ENCODE data around the gene MSRB1. TPM values are rescaled to one million over a fixed set of nuclear protein-coding genes. Genes with fewer than 3 reads are reported as not detected.

MSRB1 gene
- total and polyA plus RNA-seq, 2 donors (not counting 1 experiment from before 2014, with no cell fraction given): 8.5 to 17.5 TPM

- peaks cover 21% of the 10 kb centered on the region for H3K4me1 Mint-ChIP-seq
- Histone ChIP-seq H3K79me2 (ENCODE audit: control insufficient read depth, insufficient read depth, low read length) (peaks cover 40% of the 10 kb centered on the region), H3K4me2 (replicated peaks; ENCODE audit: low read depth, low read length, poor library complexity, severe bottlenecking) (no peak overlapping the region), H4K20me1 (ENCODE audit: control insufficient read depth, insufficient read depth, low read length, poor library complexity, severe bottlenecking) (peaks cover 48% of the 10 kb centered on the region), H3K27ac (ENCODE audit: low read length in 2 of 2) (no peak overlapping the region), H2AFZ (ENCODE audit: insufficient read depth, low read depth, low read length, poor library complexity, severe bottlenecking) (no peak overlapping the region), H3K27me3 (replicated peaks in 1 of 4; ENCODE audit: control extremely low read depth in 1 of 4, control insufficient read depth in 3 of 4, insufficient read depth in 4 of 4, low read length in 3 of 4) (peaks cover 0 to 25% (median 1%) of the 10 kb centered on the region in 4 experiments), H3K9me3 (ENCODE audit: control extremely low read depth in 1 of 3, control insufficient read depth in 2 of 3, insufficient read depth in 1 of 3, low read length in 2 of 3) (peaks cover 0 to 3% (median 0%) of the 10 kb centered on the region in 3 donors), H3K9ac (ENCODE audit: low read length) (no peak overlapping the region), H3K36me3 (replicated peaks in 1 of 2; ENCODE audit: control extremely low read depth in 1 of 2, control insufficient read depth in 1 of 2, extremely low read depth in 1 of 2, insufficient read depth in 2 of 2, low read length in 1 of 2) (peaks cover 0 to 41% of the 10 kb centered on the region in 2 experiments), H3K4me1 (ENCODE audit: control insufficient read depth in 2 of 2, insufficient read depth in 2 of 2, low read length in 2 of 2) (peaks cover 9 to 19% of the 10 kb centered on the region in 2 donors), H3K4me3 (ENCODE audit: control extremely low read depth in 1 of 5, extremely low read depth in 1 of 5, insufficient read depth in 1 of 5, low read depth in 2 of 5, low read length in 4 of 5) (no peak overlapping the region)
- H3K27me3 Mint-ChIP-seq: no peaks in the 10 kb centered on the region
- ChIA-PET POLR2A (interaction anchor here (1.1 kb wide), 1 partner anchor 9 kb away, joined by 4 read pairs; the partner anchor contains the start of gene RPS2), CTCF (interaction anchor here (1.4 kb wide), 1 partner anchor 11 kb away, joined by 4 read pairs; the partner anchor contains the start of gene GFER)
- TF ChIP-seq EZH2 (IDR thresholded peaks at IDR 0.05; ENCODE audit: borderline replicate concordance, insufficient read depth, low read depth, low read length, poor library complexity, severe bottlenecking): no peak
- no peak for TF ChIP-seq CTCF (IDR thresholded peaks at IDR 0.05)
- no peak for DNase-seq
- peak overlapping the region; percentile 47 for H3K4me3 Mint-ChIP-seq
- WGBS (ENCODE audit: insufficient coverage): 97% methylated on average over 13 of the region's 16 CpGs
- ATAC-seq (ENCODE audit: low read depth): no peak
- no peak overlapping the region for H3K27ac Mint-ChIP-seq
- intact Hi-C loops (cut with micrococcal nuclease): loop anchor here (5.0 kb wide), 1 partner anchor 266 kb away; the partner anchor contains the start of gene MAPK8IP3
- no peaks in the 10 kb centered on the region for H3K9me3 Mint-ChIP-seq (ENCODE audit: insufficient read depth)
These were observed 30.6 kb upstream of the MSRB1 start for GRCh38 chr16:1973461-1974156.

GRCh38 chr16:1972490-1972877 is 29.5 kb upstream of the MSRB1 start:
- peak overlapping the region; percentile 93 for H2AFZ ChIP-seq (ENCODE audit: insufficient read depth, low read depth, low read length, poor library complexity, severe bottlenecking)
- TF ChIP-seq CTCF (IDR thresholded peaks at IDR 0.05) (no peak), EZH2 (IDR thresholded peaks at IDR 0.05; ENCODE audit: borderline replicate concordance, insufficient read depth, low read depth, low read length, poor library complexity, severe bottlenecking) (no peak)

More at GRCh38 chr16:1972490-1972877, 29.5 kb upstream of the MSRB1 start:
- H4K20me1 ChIP-seq (ENCODE audit: control insufficient read depth, insufficient read depth, low read length, poor library complexity, severe bottlenecking): peaks cover 48% of the 10 kb centered on the region
- intact Hi-C loops (cut with micrococcal nuclease): loop anchor here (1.0 to 5.0 kb wide), 3 partner anchors 8 to 265 kb away; partner anchors contain the start of genes MAPK8IP3 and RPS2
- H3K36me3 ChIP-seq (replicated peaks in 1 of 2; ENCODE audit: control extremely low read depth in 1 of 2, control insufficient read depth in 1 of 2, extremely low read depth in 1 of 2, insufficient read depth in 2 of 2, low read length in 1 of 2): peaks cover 0 to 31% of the 10 kb centered on the region in 2 experiments
- ATAC-seq (ENCODE audit: low read depth) (no peak), DNase-seq (no peak)
- peaks cover 0 to 14% (median 1%) of the 10 kb centered on the region in 4 experiments for H3K27me3 ChIP-seq (replicated peaks in 1 of 4; ENCODE audit: control extremely low read depth in 1 of 4, control insufficient read depth in 3 of 4, insufficient read depth in 4 of 4, low read length in 3 of 4)
- POLR2A ChIA-PET: interaction anchor here (1.1 to 1.8 kb wide), 5 partner anchors 12 to 183 kb away, joined by 4 to 15 read pairs (median 5); partner anchors contain the start of genes FAHD1, GFER, HAGH and NDUFB10
- 3% methylated on average over 22 of the region's 22 CpGs for WGBS (ENCODE audit: insufficient coverage)
- peaks cover 9 to 19% of the 10 kb centered on the region in 2 donors for H3K4me1 ChIP-seq (ENCODE audit: control insufficient read depth in 2 of 2, insufficient read depth in 2 of 2, low read length in 2 of 2)
- Mint-ChIP-seq H3K4me3 (peak overlapping the region; percentile 96), H3K27ac (peak overlapping the region; percentile 15), H3K9me3 (ENCODE audit: insufficient read depth) (no peaks in the 10 kb centered on the region), H3K4me1 (peaks cover 21% of the 10 kb centered on the region), H3K27me3 (no peaks in the 10 kb centered on the region)
- peaks cover 40% of the 10 kb centered on the region for H3K79me2 ChIP-seq (ENCODE audit: control insufficient read depth, insufficient read depth, low read length)
- peak overlapping the region; percentile 97 for H3K4me2 ChIP-seq (replicated peaks; ENCODE audit: low read depth, low read length, poor library complexity, severe bottlenecking)
- peak overlapping the region; percentile 86 to 91 (median 87) for H3K4me3 ChIP-seq (ENCODE audit: control extremely low read depth in 1 of 5, extremely low read depth in 1 of 5, insufficient read depth in 1 of 5, low read depth in 2 of 5, low read length in 4 of 5)
- peak overlapping the region; percentile 49 to 85 for H3K27ac ChIP-seq (ENCODE audit: low read length in 2 of 2)
- CTCF ChIA-PET: no interaction called here
- H3K9me3 ChIP-seq (ENCODE audit: control extremely low read depth in 1 of 3, control insufficient read depth in 2 of 3, insufficient read depth in 1 of 3, low read length in 2 of 3): peaks cover 0 to 3% (median 0%) of the 10 kb centered on the region in 3 donors
- H3K9ac ChIP-seq (ENCODE audit: low read length): peak overlapping the region; percentile 84
